Activated T-helper 1 cell treated with anti-CD3 and anti-CD28 coated beads, Interleukin-12 subunit alpha, Interleukin-12 subunit beta, Interleukin-2, Interleukin-4 antibody, amounts not matched to agents 30 ng/mL and 10 ng/mL and 1 ng/mL, durations not matched to agents 14 hours and 24 hours and 36 hours (primary cell): ENCODE data around the gene SERPINA6. TPM values are rescaled to one million over a fixed set of nuclear protein-coding genes. Genes with fewer than 3 reads are reported as not detected.
"Not testable (repeated sequence)": the region's sequence is repeated elsewhere in the genome, so short reads cannot be mapped to it uniquely, and the experiment has no call there.

Experiments
- DNase-seq: peaks from one replicate; pipeline ENCODE4 v3.0.0; 2021; ENCODE audit warnings: low spot score
- H3K27ac Mint-ChIP-seq: one replicate; pipeline ENCODE4 v1.8.0; 2021; ENCODE audit warnings: mild to moderate bottlenecking, mixed read lengths
- H3K27me3 Mint-ChIP-seq: one replicate; pipeline ENCODE4 v1.8.0; 2022; ENCODE audit warnings: mild to moderate bottlenecking, moderate library complexity, mixed read lengths; ENCODE audit not compliant: insufficient read depth
- H3K36me3 Mint-ChIP-seq: one replicate; pipeline ENCODE4 v1.8.0; 2021; ENCODE audit warnings: low read depth, mixed read lengths
- H3K4me1 Mint-ChIP-seq: one replicate; pipeline ENCODE4 v1.8.0; 2021; ENCODE audit warnings: low read depth, mixed read lengths
- H3K4me3 Mint-ChIP-seq: one replicate; pipeline ENCODE4 v1.8.0; 2021; ENCODE audit warnings: mild to moderate bottlenecking, moderate library complexity, mixed read lengths
- H3K9me3 Mint-ChIP-seq: one replicate; pipeline ENCODE4 v1.8.0; 2021; ENCODE audit warnings: mixed read lengths
- intact Hi-C: fragments of 100-400 bp; cut with micrococcal nuclease; formaldehyde crosslinking; loops from one replicate; pipeline ENCODE4 v1.15.1; 2024
- total RNA-seq: library from RNA; stranded (reverse); gene quantifications from 2 replicates; pipeline ENCODE4 v1.2.3, GENCODE V29; 2022

Gene SERPINA6
- total RNA-seq, 1 donor from 2014 or later = not detected

- DNase-seq, H3K4me1 Mint-ChIP-seq, H3K27ac Mint-ChIP-seq, intact Hi-C loops, H3K36me3 Mint-ChIP-seq, H3K27me3 Mint-ChIP-seq, H3K4me3 Mint-ChIP-seq: not testable (repeated sequence)
- H3K9me3 Mint-ChIP-seq = peaks cover 10% of the 10 kb centered on the region
These were observed 58.9 kb downstream of the SERPINA6 start for GRCh38 chr14:94264195-94264594.

Other genes starting within 250 kb of the SERPINA6 start
- 252 and 271 TPM in 2 replicates for gene DDX24, start 242.1 kb downstream of the SERPINA6 start, total RNA-seq
- 22.0 and 22.7 TPM in 2 replicates for gene IFI27L1, start 242.0 kb downstream of the SERPINA6 start, total RNA-seq
- gene IFI27, start 212.6 kb downstream of the SERPINA6 start, total RNA-seq = 37.0 and 42.2 TPM in 2 replicates
- gene IFI27L2, start 193.7 kb downstream of the SERPINA6 start, total RNA-seq = 33.5 and 36.1 TPM in 2 replicates
- 2.2 and 2.4 TPM in 2 replicates for gene PPP4R4, start 149.0 kb downstream of the SERPINA6 start, total RNA-seq
- gene SERPINA10, start 30.1 kb downstream of the SERPINA6 start, total RNA-seq = not detected in 2 replicates
- not detected in 2 replicates for gene SERPINA2, start 43.4 kb upstream of the SERPINA6 start, total RNA-seq
- 0.12 TPM in 1 of 2 replicates, not detected in the other for gene SERPINA1, start 65.3 kb upstream of the SERPINA6 start, total RNA-seq
- not detected in 2 replicates for gene SERPINA11, start 129.5 kb upstream of the SERPINA6 start, total RNA-seq
- gene SERPINA9, start 152.9 kb upstream of the SERPINA6 start, total RNA-seq = not detected in 2 replicates
- gene SERPINA12, start 186.1 kb upstream of the SERPINA6 start, total RNA-seq = not detected in 2 replicates
- not detected in 2 replicates for gene SERPINA4, start 238.1 kb upstream of the SERPINA6 start, total RNA-seq